HG03175 (cell line): ENCODE data around the gene KCNE1.

Source experiments
- ATAC-seq: cut with Tn5 transposase; IDR thresholded peaks from one replicate; pipeline ENCODE4 v1.9.1; 2021; ENCODE audit warnings: mild to moderate bottlenecking, moderate library complexity; ENCODE audit not compliant: unreplicated experiment

The KCNE1 gene

GRCh38 chr21:34536311-34536710 is 24.3 kb upstream of the KCNE1 start:
- no peak for ATAC-seq

- no peak for ATAC-seq
Observed at GRCh38 chr21:34535886-34536285, 23.9 kb upstream of the KCNE1 start.

GRCh38 chr21:34534522-34534921 is 22.5 kb upstream of the KCNE1 start:
- no peak for ATAC-seq

GRCh38 chr21:34533938-34534337 is 21.9 kb upstream of the KCNE1 start:
- no peak for ATAC-seq

- no peak for ATAC-seq
Observed at GRCh38 chr21:34531399-34531798, 19.4 kb upstream of the KCNE1 start.

GRCh38 chr21:34530261-34530660 is 18.3 kb upstream of the KCNE1 start:
- no peak for ATAC-seq

- no peak for ATAC-seq
Observed at GRCh38 chr21:34528131-34528561, 16.1 kb upstream of the KCNE1 start.

GRCh38 chr21:34526618-34527290 is 14.7 kb upstream of the KCNE1 start:
- ATAC-seq = no peak

- no peak for ATAC-seq
Observed at GRCh38 chr21:34526241-34526617, 14.2 kb upstream of the KCNE1 start.

- ATAC-seq = no peak
Observed at GRCh38 chr21:34524646-34525601, 12.9 kb upstream of the KCNE1 start.

GRCh38 chr21:34523019-34523555 is 11.1 kb upstream of the KCNE1 start:
- no peak for ATAC-seq

- no peak for ATAC-seq
Observed at GRCh38 chr21:34522284-34522683, 10.3 kb upstream of the KCNE1 start.

- ATAC-seq = no peak
Observed at GRCh38 chr21:34521561-34521960, 9.6 kb upstream of the KCNE1 start.

- no peak for ATAC-seq
Observed at GRCh38 chr21:34520764-34521508, 8.9 kb upstream of the KCNE1 start.

GRCh38 chr21:34520281-34520680 is 8.3 kb upstream of the KCNE1 start:
- ATAC-seq = no peak

- ATAC-seq = no peak
Observed at GRCh38 chr21:34519694-34520093, 7.7 kb upstream of the KCNE1 start.

- ATAC-seq = no peak
Observed at GRCh38 chr21:34519016-34519415, 7.0 kb upstream of the KCNE1 start.

GRCh38 chr21:34518301-34518700 is 6.3 kb upstream of the KCNE1 start:
- no peak for ATAC-seq

- ATAC-seq = no peak
Observed at GRCh38 chr21:34517491-34518245, 5.7 kb upstream of the KCNE1 start.

GRCh38 chr21:34517039-34517438 is 5.0 kb upstream of the KCNE1 start:
- ATAC-seq = no peak
